Bronchial epithelial cell (primary cell): Measurements from ENCODE around the gene PSMA6. TPM values are rescaled to one million over a fixed set of nuclear protein-coding genes. Genes with fewer than 3 reads are reported as not detected.
A peak's percentile ranks its signal among the peaks of the same experiment; 100 is the strongest.
"Not testable (repeated sequence)": the region's sequence is repeated elsewhere in the genome, so short reads cannot be mapped to it uniquely, and the experiment has no call there.

Source experiments
- DNase-seq: peaks from one replicate; pipeline ENCODE4 v3.0.0-alpha.2; 2010; ENCODE audit warnings: low read depth
- FAIRE-seq: peaks from 2 replicates; lab custom pipeline; 2011; peaks lifted over from hg19 to GRCh38; lab: Jason Lieb, UNC
- H3K27me3 ChIP-seq: 2 replicates; pipeline ENCODE4 v1.5.1; 2011; ENCODE audit warnings: low read length; ENCODE audit not compliant: control insufficient read depth, insufficient read depth
- H3K36me3 ChIP-seq: 2 replicates; pipeline ENCODE4 v1.5.1; 2011; ENCODE audit warnings: low read length; ENCODE audit not compliant: control insufficient read depth, insufficient read depth
- H3K4me3 ChIP-seq: 2 replicates; pipeline ENCODE4 v1.5.1; 2011; ENCODE audit warnings: mild to moderate bottlenecking, low read depth, low read length, control low read depth
- total RNA-seq: library from RNA; depleted of rRNA; stranded (reverse); fragments of >200 nt; gene quantifications from 2 replicates; pipeline ENCODE4 v1.2.1, GENCODE V29; 2014
- TF ChIP-seq, protein P1 (sequence below): IDR thresholded peaks from 2 replicates; pipeline ENCODE4 v1.5.1; 2011; ENCODE audit warnings: mild to moderate bottlenecking, moderate library complexity, low read length, control low read depth, inconsistent platforms; ENCODE audit not compliant: insufficient read depth, severe bottlenecking

Gene PSMA6
- total RNA-seq, 1 donor from 2014 or later = 222 TPM

DNA sequence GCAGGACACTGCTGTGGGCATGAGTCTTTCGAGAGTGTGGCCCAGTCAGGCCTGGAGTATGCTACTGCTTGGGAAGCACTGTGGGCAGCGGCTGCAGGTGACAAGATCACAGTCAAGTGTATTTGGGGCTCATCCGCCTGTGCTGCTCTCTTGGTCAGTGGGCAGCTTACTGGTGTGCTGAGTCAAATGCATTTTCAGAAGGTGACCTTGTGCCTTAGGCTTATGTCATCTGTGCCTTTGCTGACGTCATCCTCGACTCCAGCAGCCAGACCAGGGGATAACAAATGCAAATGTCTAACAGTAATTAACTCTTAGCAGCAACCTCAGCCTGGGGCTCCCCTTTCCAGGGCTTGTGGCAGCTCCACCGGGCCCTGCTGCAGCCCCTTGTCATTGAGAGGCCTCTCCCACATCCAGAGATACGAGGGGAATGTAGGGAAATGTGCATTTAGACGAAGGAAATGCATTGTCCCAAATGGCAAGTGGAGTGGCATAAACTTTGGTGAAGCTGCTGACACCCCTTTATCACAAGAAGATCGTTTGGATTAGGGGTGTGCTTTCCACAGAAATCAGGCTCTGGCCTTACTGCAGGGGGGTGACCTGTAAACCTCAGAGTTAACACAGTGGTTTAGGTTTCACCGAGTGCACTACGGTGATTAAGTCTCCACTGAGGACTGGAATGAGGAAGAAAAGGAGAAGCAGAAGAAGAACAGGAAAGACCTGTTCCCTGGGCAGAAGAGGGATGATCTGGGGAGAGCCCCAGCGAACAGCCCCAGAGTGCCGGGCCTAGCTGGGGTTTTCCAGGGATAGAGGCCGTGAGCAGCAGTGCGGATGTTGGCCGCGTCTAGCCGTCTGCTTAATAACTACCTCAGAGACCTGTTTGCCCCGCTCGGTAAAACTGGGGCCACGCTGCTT, 39.7 kb downstream of the PSMA6 start:
- peak; percentile 47 for FAIRE-seq
- TF ChIP-seq, protein P1, sequence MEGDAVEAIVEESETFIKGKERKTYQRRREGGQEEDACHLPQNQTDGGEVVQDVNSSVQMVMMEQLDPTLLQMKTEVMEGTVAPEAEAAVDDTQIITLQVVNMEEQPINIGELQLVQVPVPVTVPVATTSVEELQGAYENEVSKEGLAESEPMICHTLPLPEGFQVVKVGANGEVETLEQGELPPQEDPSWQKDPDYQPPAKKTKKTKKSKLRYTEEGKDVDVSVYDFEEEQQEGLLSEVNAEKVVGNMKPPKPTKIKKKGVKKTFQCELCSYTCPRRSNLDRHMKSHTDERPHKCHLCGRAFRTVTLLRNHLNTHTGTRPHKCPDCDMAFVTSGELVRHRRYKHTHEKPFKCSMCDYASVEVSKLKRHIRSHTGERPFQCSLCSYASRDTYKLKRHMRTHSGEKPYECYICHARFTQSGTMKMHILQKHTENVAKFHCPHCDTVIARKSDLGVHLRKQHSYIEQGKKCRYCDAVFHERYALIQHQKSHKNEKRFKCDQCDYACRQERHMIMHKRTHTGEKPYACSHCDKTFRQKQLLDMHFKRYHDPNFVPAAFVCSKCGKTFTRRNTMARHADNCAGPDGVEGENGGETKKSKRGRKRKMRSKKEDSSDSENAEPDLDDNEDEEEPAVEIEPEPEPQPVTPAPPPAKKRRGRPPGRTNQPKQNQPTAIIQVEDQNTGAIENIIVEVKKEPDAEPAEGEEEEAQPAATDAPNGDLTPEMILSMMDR = no peak
- H3K4me3 ChIP-seq = no peak overlapping the region
- H3K27me3 ChIP-seq = no peaks in the 10 kb centered on the region
- H3K36me3 ChIP-seq = no peaks in the 10 kb centered on the region
- peak; percentile 98 for DNase-seq

DNA sequence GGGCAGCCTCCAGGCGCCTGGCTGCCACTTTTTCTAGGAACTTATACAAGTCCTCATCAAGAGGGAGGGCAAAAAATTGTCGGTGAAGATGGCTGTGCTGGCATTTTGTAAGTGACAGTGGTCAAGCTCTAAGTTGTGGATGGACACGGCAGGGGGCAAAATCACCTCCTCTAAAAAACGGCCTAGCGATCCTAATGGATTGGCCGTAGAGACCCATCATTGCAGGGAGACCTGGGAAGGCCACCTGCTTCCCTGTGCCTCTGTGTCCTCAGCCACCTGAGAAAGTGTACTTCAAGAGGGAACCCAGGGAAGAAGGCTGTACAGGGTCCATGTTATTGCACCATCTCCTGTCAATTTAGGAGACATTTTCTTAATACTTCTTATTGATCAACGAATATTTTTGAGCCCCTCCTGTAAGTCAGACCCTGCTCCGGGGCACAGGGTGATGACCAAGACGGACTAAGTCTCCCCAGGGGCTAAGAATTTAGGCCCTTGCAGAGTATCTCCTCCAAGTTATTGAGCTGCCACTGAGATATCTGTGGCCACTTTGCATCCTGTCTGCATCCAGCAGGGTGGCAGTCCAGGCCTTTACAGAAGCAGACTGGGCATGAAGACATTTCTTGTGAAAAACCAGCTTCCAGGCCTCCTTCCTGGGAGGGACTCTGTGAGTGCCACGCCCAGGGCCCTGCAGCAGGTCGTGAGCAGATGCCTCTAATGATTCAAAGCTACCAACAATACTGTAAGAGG, 40.5 kb downstream of the PSMA6 start:
- no peak overlapping the region for H3K4me3 ChIP-seq
- TF ChIP-seq, protein P1 = no peak
- FAIRE-seq = no peak
- no peaks in the 10 kb centered on the region for H3K27me3 ChIP-seq
- no peaks in the 10 kb centered on the region for H3K36me3 ChIP-seq
- peak; percentile 77 for DNase-seq

DNA sequence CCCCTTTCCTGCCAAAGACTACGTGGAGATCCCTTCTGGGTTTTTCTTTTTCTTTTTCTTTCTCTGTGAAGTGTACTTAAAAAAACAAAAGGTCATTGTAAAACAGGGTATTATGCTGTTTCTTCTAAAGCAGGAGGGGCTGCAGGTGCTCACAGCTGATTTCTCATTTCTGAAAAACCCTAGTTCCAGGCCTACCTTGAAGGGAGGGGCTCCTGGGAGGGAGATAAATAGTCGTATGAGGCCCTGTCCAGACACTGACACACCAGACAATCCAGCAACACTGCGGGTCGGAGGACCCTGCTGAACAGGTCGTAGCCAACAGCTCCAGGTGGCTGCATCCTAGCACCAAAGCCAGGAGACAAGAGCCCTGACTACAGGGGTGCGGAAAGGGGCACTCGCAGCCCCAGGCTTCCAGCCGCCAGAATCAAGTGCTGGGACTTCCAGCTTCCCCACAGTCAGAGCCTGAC, 41.1 kb downstream of the PSMA6 start:
- TF ChIP-seq, protein P1 = no peak
- H3K36me3 ChIP-seq = no peaks in the 10 kb centered on the region
- H3K27me3 ChIP-seq = no peaks in the 10 kb centered on the region
- FAIRE-seq (no peak), DNase-seq (no peak)
- no peak overlapping the region for H3K4me3 ChIP-seq

DNA sequence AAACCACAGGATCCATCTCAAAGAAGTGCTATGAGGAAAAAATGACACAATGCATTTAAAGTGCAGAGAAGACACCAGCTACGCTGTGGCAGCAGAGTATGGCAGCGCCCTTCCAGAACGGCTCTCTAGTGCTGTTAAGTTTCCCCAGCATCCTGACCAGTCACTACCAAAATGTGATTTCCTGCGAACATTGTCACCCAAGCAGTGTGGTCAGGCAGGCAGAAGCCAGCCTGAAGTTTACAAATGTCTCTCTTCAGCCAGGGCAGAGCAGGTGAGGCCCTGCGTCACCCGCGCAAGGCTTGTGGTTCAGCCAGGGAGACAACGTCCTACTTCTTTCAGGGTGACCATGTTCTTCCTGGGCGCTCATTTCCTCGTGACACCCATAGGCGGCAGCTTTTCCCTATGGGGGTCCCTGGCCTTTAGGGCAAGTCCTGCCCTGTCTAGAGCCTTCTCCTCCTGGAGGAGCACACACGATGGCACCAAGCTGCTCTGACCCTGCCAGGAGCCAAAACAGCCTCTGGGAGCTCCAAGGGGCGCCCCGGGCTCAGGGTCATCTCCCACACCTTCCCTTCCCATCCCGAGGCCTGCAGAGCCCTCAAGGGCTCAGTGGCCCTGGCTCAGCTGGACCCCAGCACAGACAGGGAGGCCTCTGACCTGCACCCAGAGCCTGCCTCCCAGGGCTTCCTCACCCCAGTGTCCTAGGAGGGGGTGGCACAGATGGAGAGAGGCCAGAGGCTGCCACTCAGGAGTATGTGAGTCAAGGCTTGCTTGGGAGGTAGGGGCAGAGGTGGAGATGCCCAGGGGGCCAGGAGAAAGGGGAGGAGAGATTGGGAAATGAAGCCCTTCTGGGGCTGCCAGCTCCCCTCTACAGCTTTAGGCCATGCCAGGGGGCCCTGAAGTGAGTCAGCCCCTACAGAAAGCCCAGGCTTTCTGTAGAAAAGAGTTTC, 41.9 kb downstream of the PSMA6 start:
- Histone ChIP-seq H3K4me3 (no peak overlapping the region), H3K27me3 (no peaks in the 10 kb centered on the region), H3K36me3 (no peaks in the 10 kb centered on the region)
- TF ChIP-seq, protein P1 = no peak
- DNase-seq (no peak), FAIRE-seq (no peak)

DNA sequence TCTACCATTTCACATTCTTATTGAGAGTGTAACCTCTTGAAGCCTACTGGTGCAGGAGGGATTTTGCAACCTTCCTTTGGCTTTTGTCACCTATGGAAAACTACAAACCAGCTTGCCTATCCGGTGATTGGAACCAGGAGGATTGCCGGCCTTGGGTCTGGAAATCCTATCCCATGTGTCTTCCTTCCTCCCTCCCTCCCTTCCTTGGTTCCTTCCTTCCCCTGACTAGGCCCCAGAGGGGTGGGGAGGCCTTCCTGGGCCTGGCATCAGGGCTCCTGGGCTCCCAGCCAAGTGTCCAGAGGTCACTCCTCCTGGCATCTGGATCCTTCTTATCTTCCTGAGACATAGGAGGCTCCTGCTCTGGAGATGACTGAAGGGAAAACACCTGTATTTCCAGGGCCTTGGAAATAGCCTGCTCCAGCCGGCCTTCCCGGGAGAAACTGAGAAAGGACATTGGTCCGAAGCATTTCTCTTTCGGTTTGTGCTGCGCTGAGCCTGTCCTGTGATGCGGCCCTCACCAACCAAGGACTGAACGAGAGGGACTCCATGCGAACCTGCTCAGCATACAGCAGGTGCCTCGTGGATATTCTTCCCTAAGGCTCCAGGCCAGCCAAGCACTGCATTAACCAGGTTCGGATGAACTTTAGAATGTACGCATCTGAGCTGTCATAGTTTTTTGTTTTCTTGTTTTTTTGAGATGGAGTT, 43.4 kb downstream of the PSMA6 start:
- no peaks in the 10 kb centered on the region for H3K27me3 ChIP-seq
- no peak for FAIRE-seq
- DNase-seq = no peak
- no peak overlapping the region for H3K4me3 ChIP-seq
- TF ChIP-seq, protein P1 = no peak
- H3K36me3 ChIP-seq = no peaks in the 10 kb centered on the region

DNA sequence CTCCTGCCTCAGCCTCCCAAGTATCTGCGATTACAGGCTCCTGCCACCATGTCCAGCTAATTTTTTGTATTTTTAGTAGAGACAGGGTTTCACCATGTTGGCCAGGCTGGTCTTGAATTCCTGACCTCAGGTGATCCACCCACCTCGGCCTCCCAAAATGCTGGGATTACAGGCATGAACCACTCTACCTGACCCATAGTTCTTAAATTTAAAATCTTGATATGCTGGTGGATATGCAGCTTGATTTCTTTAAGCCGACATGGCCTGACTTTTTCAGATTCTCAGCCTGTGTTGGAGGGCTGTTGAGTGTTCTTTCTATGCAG, 44.0 kb downstream of the PSMA6 start:
- not testable (repeated sequence) for FAIRE-seq, H3K4me3 ChIP-seq

More for the DNA sequence above, 44.0 kb downstream of the PSMA6 start:
- not testable (repeated sequence) for H3K27me3 ChIP-seq, H3K36me3 ChIP-seq, DNase-seq
